Kidney (tissue), 14 donors: Measurements from ENCODE around the gene ZNF491. TPM values are rescaled to one million over a fixed set of nuclear protein-coding genes. Genes with fewer than 3 reads are reported as not detected.

ENCODE experiments used
- DNase-seq, 5 donors: peaks; one replicate each; pipeline ENCODE4 v3.0.0-alpha.2; 2013 to 2020
- FAIRE-seq: peaks from 2 replicates; lab custom pipeline; 2012; peaks lifted over from hg19 to GRCh38; lab: Jason Lieb, UNC
- H3K27ac ChIP-seq, 2 donors: one replicate each; pipeline ENCODE4 v1.7.0; 2013; ENCODE audit warnings: low read depth in 2 of 2, low read length in 2 of 2, inconsistent platforms in 1 of 2
- H3K27me3 ChIP-seq: one replicate; pipeline ENCODE4 v1.7.1; 2013; ENCODE audit warnings: low read length, inconsistent platforms; ENCODE audit not compliant: control insufficient read depth, insufficient read depth
- H3K36me3 ChIP-seq, 3 donors: one replicate each; pipeline versions ENCODE4 v1.7.0 to v1.7.1; 2013; ENCODE audit warnings: low read length in 3 of 3, control low read depth in 1 of 3, inconsistent platforms in 1 of 3; ENCODE audit not compliant: insufficient read depth in 3 of 3, control insufficient read depth in 2 of 3
- H3K4me1 ChIP-seq, 3 donors: one replicate each; pipeline versions ENCODE4 v1.7.0 to v1.7.1; 2013; ENCODE audit warnings: low read length in 3 of 3, inconsistent platforms in 1 of 3, low read depth in 1 of 3; ENCODE audit not compliant: control insufficient read depth in 2 of 3, insufficient read depth in 2 of 3
- H3K4me3 ChIP-seq, 3 donors: one replicate each; pipeline versions ENCODE4 v1.7.0 to v1.8.1; 2013; ENCODE audit warnings: low read length in 3 of 3, control low read depth in 1 of 3, inconsistent platforms in 1 of 3
- H3K9ac ChIP-seq, 3 donors: one replicate each; pipeline versions ENCODE4 v1.7.0 to v1.7.1; 2013; ENCODE audit warnings: low read length in 3 of 3, control low read depth in 1 of 3, inconsistent platforms in 1 of 3
- H3K9me3 ChIP-seq, 3 donors: one replicate each; pipeline versions ENCODE4 v1.7.0 to v1.7.1; 2013; ENCODE audit warnings: low read length in 3 of 3, control low read depth in 1 of 3, inconsistent platforms in 1 of 3; ENCODE audit not compliant: control insufficient read depth in 2 of 3, insufficient read depth in 1 of 3
- intact Hi-C: fragments of 100-400 bp; cut with DNase I; formaldehyde crosslinking; loops from one replicate; pipeline ENCODE4 v1.11.1; 2022
- polyA plus RNA-seq: library from polyadenylated mRNA; stranded (reverse); fragments of 350-450 nt; fragmentation: Illumina TruSeq; extraction: RNeasy Lipid Tissue Mini Kit (QIAGEN cat#74804); gene quantifications from one replicate; pipeline ENCODE4 v1.2.3, GENCODE V29; 2014; ENCODE audit warnings: low read depth, low replicate concordance; ENCODE audit not compliant: insufficient read depth
- total RNA-seq: library from RNA; stranded (reverse); fragmentation: NEBNext Ultra II Directional; extraction: Animal tissue kit (Norgen Biotek cat#: 25700); gene quantifications from one replicate; pipeline ENCODE4 v1.2.1, GENCODE V29; 2021
- TF ChIP-seq, protein P1 (sequence below): IDR thresholded peaks from 3 replicates; pipeline ENCODE4 v1.5.1; 2012; ENCODE audit warnings: mild to moderate bottlenecking, moderate library complexity, borderline replicate concordance; ENCODE audit not compliant: insufficient read depth; ENCODE audit errors: extremely low read depth
- donor health status: control.
- donor health status: control.
- donor health status: control.
- donor health status: control.
- donor health status: control.
- donor health status: DM: yes; HTN: yes; CAD: no.
- donor health status: Normal renal cell carcinoma (clear cell type).

ZNF491 gene
- total and polyA plus RNA-seq, 2 donors from 2014 or later: 1.1 to 2.5 TPM

DNA sequence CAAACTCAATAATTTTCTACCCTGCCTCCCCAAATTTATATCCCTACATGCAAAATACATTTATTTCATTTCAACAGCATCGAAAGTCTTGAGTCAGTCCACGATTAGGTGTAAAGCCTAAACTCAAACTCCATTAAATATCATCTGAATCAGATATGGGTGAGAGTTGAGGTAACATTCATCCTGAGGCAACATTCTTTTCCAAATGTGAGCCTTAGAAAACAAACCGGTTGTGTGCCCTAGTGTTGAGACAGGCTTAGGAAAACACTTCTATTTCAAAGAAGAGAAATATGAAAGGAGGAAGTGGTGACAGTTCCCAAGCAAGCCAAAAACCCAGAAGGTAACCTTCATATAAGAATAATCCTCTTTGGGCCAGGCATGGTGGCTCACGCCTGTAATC is 43.7 kb upstream of the ZNF491 start:
- Histone ChIP-seq H3K9me3 (peaks cover 0 to 5% (median 5%) of the 10 kb centered on the region in 3 donors), H3K9ac (no peak overlapping the region), H3K36me3 (no peaks in the 10 kb centered on the region), H3K4me3 (no peak overlapping the region), H3K27ac (no peak overlapping the region), H3K4me1 (no peaks in the 10 kb centered on the region), H3K27me3 (no peaks in the 10 kb centered on the region)
- intact Hi-C loops: no loop called here
- TF ChIP-seq, protein P1, sequence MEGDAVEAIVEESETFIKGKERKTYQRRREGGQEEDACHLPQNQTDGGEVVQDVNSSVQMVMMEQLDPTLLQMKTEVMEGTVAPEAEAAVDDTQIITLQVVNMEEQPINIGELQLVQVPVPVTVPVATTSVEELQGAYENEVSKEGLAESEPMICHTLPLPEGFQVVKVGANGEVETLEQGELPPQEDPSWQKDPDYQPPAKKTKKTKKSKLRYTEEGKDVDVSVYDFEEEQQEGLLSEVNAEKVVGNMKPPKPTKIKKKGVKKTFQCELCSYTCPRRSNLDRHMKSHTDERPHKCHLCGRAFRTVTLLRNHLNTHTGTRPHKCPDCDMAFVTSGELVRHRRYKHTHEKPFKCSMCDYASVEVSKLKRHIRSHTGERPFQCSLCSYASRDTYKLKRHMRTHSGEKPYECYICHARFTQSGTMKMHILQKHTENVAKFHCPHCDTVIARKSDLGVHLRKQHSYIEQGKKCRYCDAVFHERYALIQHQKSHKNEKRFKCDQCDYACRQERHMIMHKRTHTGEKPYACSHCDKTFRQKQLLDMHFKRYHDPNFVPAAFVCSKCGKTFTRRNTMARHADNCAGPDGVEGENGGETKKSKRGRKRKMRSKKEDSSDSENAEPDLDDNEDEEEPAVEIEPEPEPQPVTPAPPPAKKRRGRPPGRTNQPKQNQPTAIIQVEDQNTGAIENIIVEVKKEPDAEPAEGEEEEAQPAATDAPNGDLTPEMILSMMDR: no peak
- no peak for DNase-seq
- FAIRE-seq: no peak

DNA sequence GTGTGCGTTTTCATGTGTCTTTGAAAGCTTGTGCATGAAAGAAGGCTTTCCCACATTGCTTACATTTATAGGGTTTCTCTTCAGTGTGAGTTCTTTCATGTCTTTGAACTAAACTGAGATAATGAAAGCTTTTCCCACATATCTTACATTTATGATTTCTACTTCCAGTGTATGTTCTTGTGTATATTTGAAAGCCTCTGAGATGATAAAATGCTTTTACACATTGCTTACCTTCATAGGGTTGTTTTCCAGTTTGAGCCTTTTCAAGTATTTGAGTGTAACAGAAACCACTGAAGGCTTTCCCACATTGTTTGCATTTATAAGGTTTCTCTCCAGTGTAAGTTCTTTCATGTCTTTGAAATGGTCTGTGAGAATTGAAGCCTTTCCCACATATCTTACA is 41.4 kb upstream of the ZNF491 start:
- Histone ChIP-seq H3K27me3 (no peaks in the 10 kb centered on the region), H3K9me3 (peaks cover 0 to 5% (median 5%) of the 10 kb centered on the region in 3 donors), H3K9ac (no peak overlapping the region), H3K4me1 (no peaks in the 10 kb centered on the region), H3K27ac (no peak overlapping the region), H3K4me3 (no peak overlapping the region), H3K36me3 (no peaks in the 10 kb centered on the region)
- DNase-seq (no peak), FAIRE-seq (no peak)
- intact Hi-C loops: no loop called here
- TF ChIP-seq, protein P1: no peak

DNA sequence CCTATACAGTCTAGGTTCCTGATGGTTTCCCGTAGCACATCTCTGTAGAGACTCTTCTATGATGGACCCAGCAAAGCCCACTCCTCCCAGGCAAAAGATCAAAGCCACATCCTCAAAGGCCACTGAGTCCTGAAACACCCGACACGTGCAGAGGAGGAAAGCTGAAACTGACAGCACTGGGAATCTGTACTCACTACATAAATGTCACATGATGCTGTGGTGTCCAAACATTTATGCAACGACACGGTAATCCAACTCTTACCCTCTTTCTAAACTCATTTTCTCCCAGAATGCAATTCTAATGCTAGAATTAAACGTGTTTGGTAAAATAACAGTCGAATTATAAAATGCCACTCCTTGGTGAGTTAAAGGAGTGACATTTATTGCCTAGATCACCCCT is 38.5 kb upstream of the ZNF491 start:
- intact Hi-C loops: no loop called here
- Histone ChIP-seq H3K9ac (no peak overlapping the region), H3K36me3 (no peaks in the 10 kb centered on the region), H3K9me3 (peaks cover 0 to 5% (median 5%) of the 10 kb centered on the region in 3 donors), H3K27me3 (no peaks in the 10 kb centered on the region), H3K4me3 (no peak overlapping the region), H3K27ac (no peak overlapping the region), H3K4me1 (no peaks in the 10 kb centered on the region)
- FAIRE-seq (no peak), DNase-seq (no peak)
- TF ChIP-seq, protein P1: no peak

DNA sequence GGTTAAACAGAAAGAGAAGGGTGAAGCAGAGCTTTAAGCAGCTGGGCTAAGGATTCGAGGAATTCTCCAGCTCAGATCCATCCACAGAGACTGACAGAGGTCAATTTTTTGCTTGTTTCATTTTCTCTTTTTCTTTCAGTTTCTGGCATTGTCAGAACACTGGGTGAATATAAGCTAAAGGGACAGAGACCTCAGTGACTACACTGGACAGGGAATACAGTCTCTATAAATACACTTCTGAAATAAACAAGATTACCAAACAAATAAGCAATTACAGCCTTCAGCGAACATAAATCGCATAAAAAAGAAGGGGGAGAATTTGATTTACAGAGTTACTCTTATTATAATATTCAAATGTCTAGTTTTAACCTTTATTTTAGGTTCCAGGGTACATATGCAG is 35.2 kb upstream of the ZNF491 start:
- Histone ChIP-seq H3K27me3 (no peaks in the 10 kb centered on the region), H3K4me1 (peaks cover 0 to 7% (median 3%) of the 10 kb centered on the region in 3 donors), H3K27ac (no peak overlapping the region), H3K36me3 (no peaks in the 10 kb centered on the region), H3K9ac (no peak overlapping the region), H3K9me3 (no peaks in the 10 kb centered on the region), H3K4me3 (no peak overlapping the region)
- TF ChIP-seq, protein P1: no peak
- FAIRE-seq (no peak), DNase-seq (no peak)
- intact Hi-C loops: no loop called here
